Caco-2 (cell line): ENCODE results near the gene BMAL1. TPM values are rescaled to one million over a fixed set of nuclear protein-coding genes. Genes with fewer than 3 reads are reported as not detected.

Experiments
- BruUV-seq: library from RNA; stranded (reverse); fragments of 400-500 nt; replicated peaks from 2 replicates; lab custom pipeline; 2021; lab: Mats Ljungman, UMichigan
- CTCF ChIA-PET: fragments of 300-600 bp; sonication (Branson Sonifier 250); formaldehyde crosslinking; loops from one replicate; lab custom pipeline; 2022; ENCODE audit warnings: antibody characterized with exemption; lab: Charles Lee
- POLR2A ChIA-PET: fragments of 300-600 bp; sonication (Branson Sonifier 250); formaldehyde crosslinking; loops from one replicate; lab custom pipeline; 2022; ENCODE audit warnings: antibody characterized with exemption; lab: Charles Lee
- DNase-seq, 2 experiments: peaks; one replicate each; pipeline versions ENCODE4 v3.0.0 to v3.0.0-alpha.2; 2020 to 2022
- H3K27me3 ChIP-seq: replicated peaks from 2 replicates; pipeline ENCODE4 v1.6.0; 2011; ENCODE audit warnings: low read length; ENCODE audit not compliant: control insufficient read depth, insufficient read depth
- H3K36me3 ChIP-seq: 2 replicates; pipeline ENCODE4 v1.5.1; 2011; ENCODE audit warnings: low read length; ENCODE audit not compliant: control insufficient read depth, insufficient read depth
- H3K4me1 ChIP-seq: fragments of 250-450 bp; sonication (Bioruptor Pico); 2 replicates; pipeline ENCODE4 v1.5.1; 2020; ENCODE audit warnings: mild to moderate bottlenecking
- H3K4me3 ChIP-seq: 2 replicates; pipeline ENCODE4 v1.5.1; 2011; ENCODE audit warnings: low read depth, mild to moderate bottlenecking, control low read depth, low read length
- H3K9me3 ChIP-seq: fragments of 250-450 bp; sonication (Bioruptor Pico); 2 replicates; pipeline ENCODE4 v1.5.1; 2020; ENCODE audit warnings: mild to moderate bottlenecking, moderate library complexity
- H3K27ac Mint-ChIP-seq: one replicate; pipeline ENCODE4 v1.8.0; 2022; ENCODE audit warnings: mixed read lengths; ENCODE audit not compliant: unreplicated experiment
- H3K27me3 Mint-ChIP-seq: one replicate; pipeline ENCODE4 v1.8.0; 2022; ENCODE audit warnings: mixed read lengths; ENCODE audit not compliant: insufficient read depth, unreplicated experiment
- H3K36me3 Mint-ChIP-seq: one replicate; pipeline ENCODE4 v1.8.0; 2022; ENCODE audit warnings: mild to moderate bottlenecking, mixed read lengths; ENCODE audit not compliant: insufficient read depth, unreplicated experiment
- H3K4me1 Mint-ChIP-seq: one replicate; pipeline ENCODE4 v1.8.0; 2022; ENCODE audit warnings: low read depth, mixed read lengths; ENCODE audit not compliant: unreplicated experiment
- H3K4me3 Mint-ChIP-seq: one replicate; pipeline ENCODE4 v1.8.0; 2022; ENCODE audit warnings: mild to moderate bottlenecking, moderate library complexity, mixed read lengths; ENCODE audit not compliant: unreplicated experiment
- H3K9me3 Mint-ChIP-seq: one replicate; pipeline ENCODE4 v1.8.0; 2022; ENCODE audit warnings: mixed read lengths; ENCODE audit not compliant: unreplicated experiment
- intact Hi-C: fragments of 100-400 bp; cut with micrococcal nuclease; formaldehyde crosslinking; loops from one replicate; pipeline ENCODE4 v1.10.0; 2022; ENCODE audit not compliant: unreplicated experiment
- total RNA-seq: library from RNA; stranded (reverse); gene quantifications from 2 replicates; pipeline ENCODE4 v1.2.3, GENCODE V29; 2022
- TF ChIP-seq, protein P1 (sequence below), 2 experiments: fragments of 200-600 bp in 1 of 2; IDR thresholded peaks; 1 replicate in 1 of 2; 2 replicates in 1 of 2; pipeline versions ENCODE4 v1.5.1 to v1.8.0; 2011 to 2022; ENCODE audit warnings: antibody characterized with exemption in 1 of 2, control low read depth in 1 of 2, inconsistent platforms in 1 of 2, low read depth in 1 of 2, low read length in 1 of 2, mild to moderate bottlenecking in 1 of 2, moderate library complexity in 1 of 2; ENCODE audit not compliant: insufficient read depth in 1 of 2, severe bottlenecking in 1 of 2, unreplicated experiment in 1 of 2

The BMAL1 gene
- total RNA-seq, 1 experiment from 2014 or later = 17.9 TPM

GRCh38 chr11:13324141-13324540 is 46.6 kb downstream of the BMAL1 start:
- no peaks in the 10 kb centered on the region for H3K27me3 ChIP-seq
- DNase-seq = no peak
- intact Hi-C loops = no loop called here
- no peaks in the 10 kb centered on the region for H3K36me3 ChIP-seq
- TF ChIP-seq, protein P1, sequence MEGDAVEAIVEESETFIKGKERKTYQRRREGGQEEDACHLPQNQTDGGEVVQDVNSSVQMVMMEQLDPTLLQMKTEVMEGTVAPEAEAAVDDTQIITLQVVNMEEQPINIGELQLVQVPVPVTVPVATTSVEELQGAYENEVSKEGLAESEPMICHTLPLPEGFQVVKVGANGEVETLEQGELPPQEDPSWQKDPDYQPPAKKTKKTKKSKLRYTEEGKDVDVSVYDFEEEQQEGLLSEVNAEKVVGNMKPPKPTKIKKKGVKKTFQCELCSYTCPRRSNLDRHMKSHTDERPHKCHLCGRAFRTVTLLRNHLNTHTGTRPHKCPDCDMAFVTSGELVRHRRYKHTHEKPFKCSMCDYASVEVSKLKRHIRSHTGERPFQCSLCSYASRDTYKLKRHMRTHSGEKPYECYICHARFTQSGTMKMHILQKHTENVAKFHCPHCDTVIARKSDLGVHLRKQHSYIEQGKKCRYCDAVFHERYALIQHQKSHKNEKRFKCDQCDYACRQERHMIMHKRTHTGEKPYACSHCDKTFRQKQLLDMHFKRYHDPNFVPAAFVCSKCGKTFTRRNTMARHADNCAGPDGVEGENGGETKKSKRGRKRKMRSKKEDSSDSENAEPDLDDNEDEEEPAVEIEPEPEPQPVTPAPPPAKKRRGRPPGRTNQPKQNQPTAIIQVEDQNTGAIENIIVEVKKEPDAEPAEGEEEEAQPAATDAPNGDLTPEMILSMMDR (IDR thresholded peaks at IDR 0.05; ENCODE audit: insufficient read depth in 1 of 2, low read depth in 1 of 2, low read length in 1 of 2, severe bottlenecking in 1 of 2, unreplicated experiment in 1 of 2) = no peak
- Mint-ChIP-seq H3K27ac (no peak overlapping the region), H3K4me1 (peaks cover under 1% of the 10 kb centered on the region), H3K36me3 (no peaks in the 10 kb centered on the region), H3K4me3 (no peak overlapping the region), H3K27me3 (no peaks in the 10 kb centered on the region), H3K9me3 (no peaks in the 10 kb centered on the region)
- ChIA-PET POLR2A (no interaction called here), CTCF (no interaction called here)
- H3K4me1 ChIP-seq = no peaks in the 10 kb centered on the region; the same call in 1 of the 2 replicates
- no peak overlapping the region for H3K4me3 ChIP-seq
- BruUV-seq = no TSS peak
- H3K9me3 ChIP-seq = no peaks in the 10 kb centered on the region

DNA sequence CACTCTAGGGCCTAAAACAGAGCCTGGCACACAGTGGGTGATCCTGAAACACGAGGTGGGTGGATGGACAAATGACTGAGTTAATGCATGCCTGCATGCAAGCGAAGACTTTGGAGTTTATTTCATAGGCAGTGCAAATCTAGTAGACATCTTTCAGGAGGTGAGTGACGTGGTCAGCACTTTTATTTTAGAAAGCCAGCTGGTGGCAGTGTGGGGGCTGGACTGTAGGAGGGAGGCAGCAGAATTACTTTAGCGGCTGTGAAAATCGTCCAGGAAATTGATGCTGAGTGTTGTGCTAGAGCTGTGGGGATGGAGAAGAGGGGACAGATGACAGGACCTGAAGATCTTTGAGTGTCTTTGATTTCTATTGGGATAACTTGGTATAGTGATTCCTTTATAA is 47.1 kb downstream of the BMAL1 start:
- Mint-ChIP-seq H3K27ac (no peak overlapping the region), H3K27me3 (no peaks in the 10 kb centered on the region), H3K4me1 (no peaks in the 10 kb centered on the region), H3K4me3 (no peak overlapping the region), H3K9me3 (no peaks in the 10 kb centered on the region), H3K36me3 (no peaks in the 10 kb centered on the region)
- Histone ChIP-seq H3K4me3 (no peak overlapping the region), H3K4me1 (no peaks in the 10 kb centered on the region), H3K27me3 (no peaks in the 10 kb centered on the region), H3K36me3 (no peaks in the 10 kb centered on the region), H3K9me3 (no peaks in the 10 kb centered on the region)
- intact Hi-C loops = no loop called here
- no peak for DNase-seq
- ChIA-PET POLR2A (no interaction called here), CTCF (no interaction called here)
- BruUV-seq = no TSS peak
- TF ChIP-seq, protein P1 (IDR thresholded peaks at IDR 0.05; ENCODE audit: insufficient read depth in 1 of 2, low read depth in 1 of 2, low read length in 1 of 2, severe bottlenecking in 1 of 2, unreplicated experiment in 1 of 2) = no peak

- H3K4me1 Mint-ChIP-seq = peaks cover 7% of the 10 kb centered on the region
- TF ChIP-seq, protein P1 (IDR thresholded peaks at IDR 0.05; ENCODE audit: insufficient read depth in 1 of 2, low read depth in 1 of 2, low read length in 1 of 2, severe bottlenecking in 1 of 2, unreplicated experiment in 1 of 2) = no peak
- ChIA-PET CTCF (no interaction called here), POLR2A (interaction anchor here (0.7 kb wide), 1 partner anchor 99 kb away, joined by 5 read pairs; no protein-coding TSS in a partner anchor)
- no peak for DNase-seq
- H3K4me3 Mint-ChIP-seq = no peak overlapping the region
- Histone ChIP-seq H3K27me3 (no peaks in the 10 kb centered on the region), H3K4me3 (no peak overlapping the region), H3K4me1 (peaks cover 3% of the 10 kb centered on the region; the same call in 1 of the 2 replicates), H3K9me3 (no peaks in the 10 kb centered on the region), H3K36me3 (no peaks in the 10 kb centered on the region)
- intact Hi-C loops = no loop called here
- H3K27me3 Mint-ChIP-seq = no peaks in the 10 kb centered on the region
- H3K9me3 Mint-ChIP-seq = no peaks in the 10 kb centered on the region
- H3K36me3 Mint-ChIP-seq = peaks cover 5% of the 10 kb centered on the region
- no TSS peak for BruUV-seq
- no peak overlapping the region for H3K27ac Mint-ChIP-seq
Measured at GRCh38 chr11:13327421-13327820, 49.8 kb downstream of the BMAL1 start.
